SK-N-SH (cell line): Measurements from ENCODE around the gene PRSS8. TPM values are rescaled to one million over a fixed set of nuclear protein-coding genes. Genes with fewer than 3 reads are reported as not detected.
A peak's percentile ranks its signal among the peaks of the same experiment; 100 is the strongest.

Experiments used
- CTCF ChIA-PET: fragments of 300-600, 350-600 bp; formaldehyde crosslinking; extraction: SDS; loops from one replicate; lab custom pipeline; 2021; lab: Yijun Ruan, JAX
- POLR2A ChIA-PET: fragments of 350-600 bp; sonication (Branson Sonifier 250); formaldehyde crosslinking; extraction: SDS; loops from one replicate; lab custom pipeline; 2020; ENCODE audit warnings: antibody characterized with exemption, inconsistent platforms; lab: Yijun Ruan, JAX
- DNase-seq: peaks from one replicate; pipeline ENCODE4 v3.0.0; 2012
- H2AFZ ChIP-seq: fragments of 200-600 bp; sonication (generic); 2 replicates; pipeline ENCODE4 v1.8.1; 2016; ENCODE audit warnings: antibody characterized with exemption, mild to moderate bottlenecking, low read depth
- H3F3A ChIP-seq: fragments of 200-600 bp; sonication (generic); replicated peaks from 2 replicates; pipeline ENCODE3; 2016; ENCODE audit warnings: antibody characterized with exemption, mild to moderate bottlenecking; ENCODE audit not compliant: insufficient read depth
- H3K27ac ChIP-seq, 2 experiments: fragments of 200-500 bp in 1 of 2; fragments of 200-600 bp in 1 of 2; sonication (Bioruptor generic) in 1 of 2; sonication (generic), shearing (Covaris generic) in 1 of 2; 2 replicates each; pipeline versions ENCODE4 v1.5.1 to v1.6.1; 2014 to 2016; ENCODE audit warnings: low read depth in 2 of 2, inconsistent platforms in 1 of 2, low read length in 1 of 2, mild to moderate bottlenecking in 1 of 2, mixed read lengths in 1 of 2
- H3K27me3 ChIP-seq: fragments of 200-600 bp; sonication (generic), shearing (Covaris generic); 2 replicates; pipeline ENCODE4 v1.6.1; 2016; ENCODE audit warnings: mixed run types; ENCODE audit not compliant: insufficient read depth
- H3K36me3 ChIP-seq, 2 experiments: fragments of 200-500 bp in 1 of 2; fragments of 200-600 bp in 1 of 2; sonication (Bioruptor generic) in 1 of 2; sonication (generic) in 1 of 2; replicated peaks in 1 of 2; 2 replicates each; pipeline versions ENCODE3 to v1.5.1; 2014 to 2016; ENCODE audit warnings: low read length in 1 of 2, mild to moderate bottlenecking in 1 of 2; ENCODE audit not compliant: insufficient read depth in 2 of 2, control insufficient read depth in 1 of 2
- H3K4me1 ChIP-seq, 2 experiments: fragments of 200-500 bp in 1 of 2; fragments of 200-600 bp in 1 of 2; sonication (Bioruptor generic) in 1 of 2; sonication (generic), shearing (Covaris generic) in 1 of 2; 2 replicates each; pipeline versions ENCODE4 v1.5.1 to v1.6.1; 2014 to 2016; ENCODE audit warnings: low read depth in 1 of 2, low read length in 1 of 2, mixed run types in 1 of 2; ENCODE audit not compliant: insufficient read depth in 2 of 2, control insufficient read depth in 1 of 2
- H3K4me2 ChIP-seq: fragments of 200-600 bp; sonication (generic), shearing (Covaris generic); 2 replicates; pipeline ENCODE4 v1.6.1; 2017; ENCODE audit warnings: mixed run types
- H3K4me3 ChIP-seq, 2 experiments: fragments of 200-500 bp in 1 of 2; fragments of 200-600 bp in 1 of 2; sonication (Bioruptor generic) in 1 of 2; sonication (generic), shearing (Covaris generic) in 1 of 2; 2 replicates each; pipeline versions ENCODE4 v1.5.1 to v1.8.1; 2014 to 2016; ENCODE audit warnings: low read depth in 2 of 2, inconsistent platforms in 1 of 2, low read length in 1 of 2, mild to moderate bottlenecking in 1 of 2, mixed read lengths in 1 of 2, moderate library complexity in 1 of 2
- H3K79me2 ChIP-seq: fragments of 200-600 bp; sonication (generic); 2 replicates; pipeline ENCODE4 v1.8.1; 2017; ENCODE audit warnings: mild to moderate bottlenecking; ENCODE audit not compliant: insufficient read depth
- H3K9ac ChIP-seq: fragments of 200-600 bp; sonication (generic); 2 replicates; pipeline ENCODE4 v1.6.1; 2017; ENCODE audit warnings: mixed run types
- H3K9me2 ChIP-seq: fragments of 200-600 bp; sonication (generic); 2 replicates; pipeline ENCODE4 v1.6.1; 2017; ENCODE audit warnings: mixed run types
- H3K9me3 ChIP-seq: fragments of 200-600 bp; sonication (generic); 2 replicates; pipeline ENCODE4 v1.6.1; 2017; ENCODE audit warnings: mixed run types, mild to moderate bottlenecking, moderate library complexity
- H4K20me1 ChIP-seq: fragments of 200-600 bp; sonication (generic); 2 replicates; pipeline ENCODE4 v1.6.1; 2017; ENCODE audit warnings: mild to moderate bottlenecking, mixed run types; ENCODE audit not compliant: insufficient read depth
- ELF1 ChIP-seq: IDR thresholded peaks from 2 replicates; pipeline ENCODE4 v1.4.0; 2012
- EP300 ChIP-seq, 2 experiments: IDR thresholded peaks; 2 replicates each; pipeline versions ENCODE4 v1.4.0 to v1.6.1; 2012; ENCODE audit warnings: borderline replicate concordance in 1 of 2, low read depth in 1 of 2, low read length in 1 of 2
- EZH2phosphoT487 ChIP-seq: fragments of 200-600 bp; sonication (generic); IDR thresholded peaks from 2 replicates; pipeline ENCODE4 v1.6.1; 2017; ENCODE audit warnings: low read depth, mixed run types, mild to moderate bottlenecking, antibody characterized with exemption, moderate library complexity, borderline replicate concordance
- FOSL2 ChIP-seq: IDR thresholded peaks from 2 replicates; pipeline ENCODE4 v1.4.0; 2012; ENCODE audit warnings: low read depth, mild to moderate bottlenecking, moderate library complexity, borderline replicate concordance
- FOXM1 ChIP-seq: IDR thresholded peaks from 2 replicates; pipeline ENCODE4 v1.4.0; 2012; ENCODE audit warnings: low read depth, mild to moderate bottlenecking
- GABPA ChIP-seq: IDR thresholded peaks from 2 replicates; pipeline ENCODE4 v1.4.0; 2012; ENCODE audit warnings: low read depth, mild to moderate bottlenecking
- JUND ChIP-seq: IDR thresholded peaks from 2 replicates; pipeline ENCODE4 v1.4.0; 2012
- MAX ChIP-seq: IDR thresholded peaks from 2 replicates; pipeline ENCODE4 v1.4.0; 2012; ENCODE audit warnings: low read depth
- MEF2A ChIP-seq: IDR thresholded peaks from 2 replicates; pipeline ENCODE4 v1.4.0; 2012; ENCODE audit warnings: low read depth, borderline replicate concordance
- NRF1 ChIP-seq: IDR thresholded peaks from 2 replicates; pipeline ENCODE4 v1.6.1; 2012; ENCODE audit warnings: low read depth, mild to moderate bottlenecking, low read length
- RXRA ChIP-seq: IDR thresholded peaks from 2 replicates; pipeline ENCODE4 v1.4.0; 2012; ENCODE audit warnings: low read depth, mild to moderate bottlenecking, borderline replicate concordance
- SIN3A ChIP-seq: IDR thresholded peaks from 2 replicates; pipeline ENCODE4 v1.6.1; 2012; ENCODE audit warnings: low read depth, mild to moderate bottlenecking, low read length, moderate library complexity, borderline replicate concordance
- SMC3 ChIP-seq: IDR thresholded peaks from 2 replicates; pipeline ENCODE4 v1.6.1; 2012; ENCODE audit warnings: low read depth, low read length, improper control_type of control experiment
- TAF1 ChIP-seq: IDR thresholded peaks from 2 replicates; pipeline ENCODE4 v1.6.1; 2012; ENCODE audit warnings: low read depth, mild to moderate bottlenecking, low read length, moderate library complexity, borderline replicate concordance
- TCF12 ChIP-seq: IDR thresholded peaks from 2 replicates; pipeline ENCODE4 v1.4.0; 2012
- USF2 ChIP-seq: fragments of 150-350 bp; IDR thresholded peaks from 2 replicates; pipeline ENCODE4 v1.6.1; 2017; ENCODE audit warnings: antibody characterized with exemption, low read length, low read depth, borderline replicate concordance
- WGBS: methylation state at CpG from one replicate; pipeline ENCODE4 v1.1.6; 2017; ENCODE audit warnings: low lambda C conversion rate; 5-methylcytosine and 5-hydroxymethylcytosine counted together
- polyA plus RNA-seq, 3 experiments: library from polyadenylated mRNA; depleted of rRNA; stranded (reverse); fragments of >200 nt; gene quantifications; 2 replicates each; pipeline ENCODE4 v1.2.3, GENCODE V29; 2012

Gene PRSS8
- polyA plus RNA-seq, 1 of the 3 experiments (the other 2 are of a cell fraction): 0.07 TPM

- Histone ChIP-seq H4K20me1 (no peaks in the 10 kb centered on the region), H3K9ac (no peak within 1 kb of the TSS), H3K27me3 (no peaks in the 10 kb centered on the region), H3K9me2 (no peaks in the 10 kb centered on the region), H3K4me3 (no peak within 1 kb of the TSS), H3K27ac (no peak within 1 kb of the TSS), H3K36me3 (no peaks in the 10 kb centered on the region), H3K4me1 (no peaks in the 10 kb centered on the region), H3F3A (no peaks in the 10 kb centered on the region), H3K4me2 (no peak within 1 kb of the TSS), H3K9me3 (no peaks in the 10 kb centered on the region), H2AFZ (no peak within 1 kb of the TSS), H3K79me2 (no peaks in the 10 kb centered on the region)
- 88% methylated on average over 3 of the region's 11 CpGs for WGBS
- POLR2A ChIA-PET: interaction anchor here (1.6 kb wide), 1 partner anchor 29 kb away, joined by 4 read pairs; the partner anchor contains the start of gene FUS
- no peak for TF ChIP-seq SIN3A
- no peak for TF ChIP-seq NRF1
- no peak for TF ChIP-seq JUND
- TF ChIP-seq EZH2phosphoT487: no peak
- TF ChIP-seq FOXM1: no peak
- no peak for TF ChIP-seq EP300 (IDR thresholded peaks at IDR 0.05; ENCODE audit: borderline replicate concordance in 1 of 2, low read depth in 1 of 2, low read length in 1 of 2)
- no peak for TF ChIP-seq SMC3
- no peak for TF ChIP-seq TAF1
- no peak for TF ChIP-seq FOSL2
- no peak for TF ChIP-seq RXRA
- no peak for TF ChIP-seq USF2
- no peak for TF ChIP-seq MAX
- no peak for TF ChIP-seq MEF2A
- no peak for TF ChIP-seq ELF1
- no peak for TF ChIP-seq GABPA
- CTCF ChIA-PET: interaction anchor here (1.0 to 4.7 kb wide), 2 partner anchors 8 to 9 kb away, joined by 3 to 22 read pairs; no protein-coding TSS in a partner anchor
- peak; percentile 20 for DNase-seq
Measured at GRCh38 chr16:31149894-31150890, 14.7 kb upstream of the PRSS8 start, which contains the start of gene PRSS36. Gene PRSS36, minus strand, starts transcription at chr16:31150066. Its CDS starts 31 bp downstream, at chr16:31150035.

- H3K36me3 ChIP-seq: no peaks in the 10 kb centered on the region
- H3K9ac ChIP-seq: no peak overlapping the region
- no peaks in the 10 kb centered on the region for H3K9me2 ChIP-seq
- H3F3A ChIP-seq: peaks cover 1% of the 10 kb centered on the region
- POLR2A ChIA-PET: interaction anchor here (1.6 kb wide), 1 partner anchor 30 kb away, joined by 4 read pairs; the partner anchor contains the start of gene FUS
- no peak for TF ChIP-seq TCF12
- TF ChIP-seq FOSL2: no peak
- CTCF ChIA-PET: no interaction called here
- WGBS: 83% methylated on average over 5 of the region's 5 CpGs
- H3K4me1 ChIP-seq: no peaks in the 10 kb centered on the region
- no peak overlapping the region for H2AFZ ChIP-seq
- no peak overlapping the region for H3K27ac ChIP-seq
- no peak overlapping the region for H3K4me2 ChIP-seq
- no peak for DNase-seq
- no peaks in the 10 kb centered on the region for H3K79me2 ChIP-seq
- H3K9me3 ChIP-seq: no peaks in the 10 kb centered on the region
- H3K27me3 ChIP-seq: no peaks in the 10 kb centered on the region
- H4K20me1 ChIP-seq: no peaks in the 10 kb centered on the region
- H3K4me3 ChIP-seq: no peak overlapping the region
Measured at GRCh38 chr16:31149332-31149731, 13.8 kb upstream of the PRSS8 start.
